ENCODE results near the gene OR6F1.

DNA sequence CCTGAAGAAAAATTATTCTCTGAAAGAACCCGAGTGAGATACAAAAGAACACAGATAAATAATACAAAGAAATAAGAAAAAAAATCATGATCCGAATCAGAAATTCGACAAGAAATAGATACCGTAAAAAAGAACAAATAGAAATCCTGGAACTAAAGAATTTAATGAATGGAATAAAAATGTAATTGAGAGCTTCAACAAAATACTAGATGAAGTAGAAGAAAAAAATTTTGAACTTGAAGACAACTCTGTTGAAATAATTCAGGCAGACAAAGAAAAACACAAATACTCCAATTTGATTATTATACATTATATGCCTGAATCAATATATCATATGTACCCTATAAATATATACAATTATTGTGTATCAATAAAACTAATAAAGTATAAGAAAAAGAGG lies 4.8 kb upstream of the OR6F1 start:
- TF ChIP-seq, protein P1, sequence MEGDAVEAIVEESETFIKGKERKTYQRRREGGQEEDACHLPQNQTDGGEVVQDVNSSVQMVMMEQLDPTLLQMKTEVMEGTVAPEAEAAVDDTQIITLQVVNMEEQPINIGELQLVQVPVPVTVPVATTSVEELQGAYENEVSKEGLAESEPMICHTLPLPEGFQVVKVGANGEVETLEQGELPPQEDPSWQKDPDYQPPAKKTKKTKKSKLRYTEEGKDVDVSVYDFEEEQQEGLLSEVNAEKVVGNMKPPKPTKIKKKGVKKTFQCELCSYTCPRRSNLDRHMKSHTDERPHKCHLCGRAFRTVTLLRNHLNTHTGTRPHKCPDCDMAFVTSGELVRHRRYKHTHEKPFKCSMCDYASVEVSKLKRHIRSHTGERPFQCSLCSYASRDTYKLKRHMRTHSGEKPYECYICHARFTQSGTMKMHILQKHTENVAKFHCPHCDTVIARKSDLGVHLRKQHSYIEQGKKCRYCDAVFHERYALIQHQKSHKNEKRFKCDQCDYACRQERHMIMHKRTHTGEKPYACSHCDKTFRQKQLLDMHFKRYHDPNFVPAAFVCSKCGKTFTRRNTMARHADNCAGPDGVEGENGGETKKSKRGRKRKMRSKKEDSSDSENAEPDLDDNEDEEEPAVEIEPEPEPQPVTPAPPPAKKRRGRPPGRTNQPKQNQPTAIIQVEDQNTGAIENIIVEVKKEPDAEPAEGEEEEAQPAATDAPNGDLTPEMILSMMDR (IDR thresholded peaks at IDR 0.05): no peak
- no peak for TF ChIP-seq EZH2 (IDR thresholded peaks at IDR 0.05; ENCODE audit: borderline replicate concordance, insufficient read depth, low read depth, low read length, poor library complexity, severe bottlenecking)
